Calu3 (cell line): ENCODE measurements around the gene GRK3. TPM values are rescaled to one million over a fixed set of nuclear protein-coding genes. Genes with fewer than 3 reads are reported as not detected.
"Not testable (repeated sequence)": the region's sequence is repeated elsewhere in the genome, so short reads cannot be mapped to it uniquely, and the experiment has no call there.

Experiments used
- BruUV-seq: library from RNA; stranded (reverse); fragments of 400-500 nt; replicated peaks from 2 replicates; lab custom pipeline; 2021; lab: Mats Ljungman, UMichigan
- CTCF ChIA-PET: fragments of 300-600 bp; sonication (Branson Sonifier 250); formaldehyde crosslinking; loops from one replicate; lab custom pipeline; 2022; ENCODE audit warnings: antibody characterized with exemption; lab: Charles Lee
- DNase-seq: peaks from one replicate; pipeline ENCODE4 v3.0.0; 2022
- H3K27ac Mint-ChIP-seq: one replicate; pipeline ENCODE4 v1.8.0; 2022; ENCODE audit warnings: mixed read lengths; ENCODE audit not compliant: unreplicated experiment
- H3K27me3 Mint-ChIP-seq: one replicate; pipeline ENCODE4 v1.8.0; 2022; ENCODE audit warnings: mixed read lengths; ENCODE audit not compliant: unreplicated experiment
- H3K36me3 Mint-ChIP-seq: one replicate; pipeline ENCODE4 v1.8.0; 2022; ENCODE audit warnings: mild to moderate bottlenecking, moderate library complexity, mixed read lengths; ENCODE audit not compliant: insufficient read depth, unreplicated experiment
- H3K4me1 Mint-ChIP-seq: one replicate; pipeline ENCODE4 v1.8.0; 2022; ENCODE audit warnings: mild to moderate bottlenecking, low read depth, mixed read lengths; ENCODE audit not compliant: unreplicated experiment
- H3K4me3 Mint-ChIP-seq: one replicate; pipeline ENCODE4 v1.8.0; 2022; ENCODE audit warnings: mild to moderate bottlenecking, low read depth, moderate library complexity, mixed read lengths; ENCODE audit not compliant: unreplicated experiment
- H3K9me3 Mint-ChIP-seq: one replicate; pipeline ENCODE4 v1.8.0; 2022; ENCODE audit warnings: low read depth, mixed read lengths; ENCODE audit not compliant: unreplicated experiment
- CTCF ChIP-seq: fragments of 200-600 bp; IDR thresholded peaks from one replicate; pipeline ENCODE4 v1.8.0; 2022; ENCODE audit warnings: antibody characterized with exemption; ENCODE audit not compliant: unreplicated experiment
- intact Hi-C: fragments of 100-400 bp; cut with micrococcal nuclease; formaldehyde crosslinking; loops from one replicate; pipeline ENCODE4 v1.10.0; 2022; ENCODE audit not compliant: unreplicated experiment
- total RNA-seq: library from RNA; stranded (reverse); gene quantifications from 2 replicates; pipeline ENCODE4 v1.2.3, GENCODE V29; 2022

Gene GRK3
- total RNA-seq, 1 experiment from 2014 or later: 12.0 TPM

- intact Hi-C loops: loop anchor here (5.0 kb wide), 2 partner anchors 68 to 137 kb away; no protein-coding TSS in a partner anchor
- CTCF ChIA-PET: no interaction called here
These were observed 140.2 kb downstream of the GRK3 start for GRCh38 chr22:25704701-25705100.

GRCh38 chr22:25706197-25706596, 141.7 kb downstream of the GRK3 start:
- Mint-ChIP-seq H3K36me3 (no peaks in the 10 kb centered on the region), H3K27ac (no peak overlapping the region), H3K4me3 (no peak overlapping the region), H3K27me3 (no peaks in the 10 kb centered on the region), H3K9me3 (no peaks in the 10 kb centered on the region), H3K4me1 (no peaks in the 10 kb centered on the region)
- CTCF ChIA-PET: no interaction called here
- TF ChIP-seq CTCF: no peak
- no TSS peak for BruUV-seq
- DNase-seq: no peak
- intact Hi-C loops: no loop called here

More at GRCh38 chr22:25704701-25705100, 140.2 kb downstream of the GRK3 start:
- H3K27me3 Mint-ChIP-seq: no peaks in the 10 kb centered on the region
- no peaks in the 10 kb centered on the region for H3K9me3 Mint-ChIP-seq
- BruUV-seq: no TSS peak
- no peaks in the 10 kb centered on the region for H3K36me3 Mint-ChIP-seq
- no peak overlapping the region for H3K27ac Mint-ChIP-seq
- no peaks in the 10 kb centered on the region for H3K4me1 Mint-ChIP-seq
- DNase-seq: no peak
- no peak for TF ChIP-seq CTCF
- H3K4me3 Mint-ChIP-seq: no peak overlapping the region

GRCh38 chr22:25708430-25708829, 144.0 kb downstream of the GRK3 start:
- BruUV-seq, H3K36me3 Mint-ChIP-seq, H3K27ac Mint-ChIP-seq, DNase-seq, H3K27me3 Mint-ChIP-seq, H3K4me1 Mint-ChIP-seq, intact Hi-C loops, H3K9me3 Mint-ChIP-seq, H3K4me3 Mint-ChIP-seq: not testable (repeated sequence)
- CTCF ChIA-PET: interaction anchor here (0.6 kb wide), 1 partner anchor 266 kb away, joined by 3 read pairs; no protein-coding TSS in a partner anchor

GRCh38 chr22:25709758-25710157, 145.3 kb downstream of the GRK3 start:
- DNase-seq: no peak
- TF ChIP-seq CTCF: no peak
- no peaks in the 10 kb centered on the region for H3K9me3 Mint-ChIP-seq
- no peak overlapping the region for H3K27ac Mint-ChIP-seq
- no peaks in the 10 kb centered on the region for H3K36me3 Mint-ChIP-seq
- CTCF ChIA-PET: interaction anchor here (0.6 kb wide), 1 partner anchor 60 kb away, joined by 3 read pairs; no protein-coding TSS in a partner anchor
- no peak overlapping the region for H3K4me3 Mint-ChIP-seq
- intact Hi-C loops: no loop called here
- BruUV-seq: no TSS peak
- H3K27me3 Mint-ChIP-seq: no peaks in the 10 kb centered on the region
- H3K4me1 Mint-ChIP-seq: no peaks in the 10 kb centered on the region

GRCh38 chr22:25710501-25710900, 146.0 kb downstream of the GRK3 start:
- Mint-ChIP-seq H3K4me1 (no peaks in the 10 kb centered on the region), H3K36me3 (no peaks in the 10 kb centered on the region), H3K27ac (no peak overlapping the region), H3K27me3 (no peaks in the 10 kb centered on the region), H3K4me3 (no peak overlapping the region), H3K9me3 (no peaks in the 10 kb centered on the region)
- intact Hi-C loops: no loop called here
- no peak for TF ChIP-seq CTCF
- CTCF ChIA-PET: no interaction called here
- BruUV-seq: no TSS peak
- no peak for DNase-seq
